ENCODE data around the gene MYO18B.

MYO18B gene

DNA sequence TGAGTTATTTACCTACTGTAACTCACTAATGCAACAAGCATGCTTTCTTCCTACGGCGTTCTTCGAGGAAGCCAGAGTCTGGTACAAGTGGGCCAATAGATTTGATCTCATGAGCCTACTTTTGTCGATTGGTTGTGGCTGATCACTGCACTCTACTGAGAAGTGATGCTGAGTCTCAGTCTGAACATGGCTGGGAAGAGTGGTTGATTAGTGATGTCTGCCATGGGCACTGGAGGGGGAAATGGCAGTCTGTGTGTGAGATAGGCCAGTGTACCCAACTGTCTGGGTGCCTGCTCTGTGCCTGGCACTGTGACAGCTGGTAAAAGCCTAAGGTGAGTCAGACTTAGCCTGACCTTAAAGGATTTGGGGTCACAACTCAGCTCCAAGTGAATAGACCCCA is 28.3 kb downstream of the MYO18B start:
- H3K27me3 ChIP-seq (ENCODE audit: insufficient read depth, poor library complexity, severe bottlenecking): no peaks in the 10 kb centered on the region
- no peak overlapping the region for H3K27ac ChIP-seq (replicated peaks)
- DNase-seq (ENCODE audit: low read depth in 1 of 2, low spot score in 1 of 2): no peak
- no peak overlapping the region for H3K4me3 ChIP-seq (replicated peaks; ENCODE audit: insufficient read depth, low read length)
- TF ChIP-seq GABPA (IDR thresholded peaks at IDR 0.05; ENCODE audit: low read depth) (no peak), POLR2AphosphoS5 (IDR thresholded peaks at IDR 0.05; ENCODE audit: low read depth) (no peak), SPI1 (IDR thresholded peaks at IDR 0.05; ENCODE audit: borderline replicate concordance, low read depth) (no peak)
- TF ChIP-seq, protein P1, sequence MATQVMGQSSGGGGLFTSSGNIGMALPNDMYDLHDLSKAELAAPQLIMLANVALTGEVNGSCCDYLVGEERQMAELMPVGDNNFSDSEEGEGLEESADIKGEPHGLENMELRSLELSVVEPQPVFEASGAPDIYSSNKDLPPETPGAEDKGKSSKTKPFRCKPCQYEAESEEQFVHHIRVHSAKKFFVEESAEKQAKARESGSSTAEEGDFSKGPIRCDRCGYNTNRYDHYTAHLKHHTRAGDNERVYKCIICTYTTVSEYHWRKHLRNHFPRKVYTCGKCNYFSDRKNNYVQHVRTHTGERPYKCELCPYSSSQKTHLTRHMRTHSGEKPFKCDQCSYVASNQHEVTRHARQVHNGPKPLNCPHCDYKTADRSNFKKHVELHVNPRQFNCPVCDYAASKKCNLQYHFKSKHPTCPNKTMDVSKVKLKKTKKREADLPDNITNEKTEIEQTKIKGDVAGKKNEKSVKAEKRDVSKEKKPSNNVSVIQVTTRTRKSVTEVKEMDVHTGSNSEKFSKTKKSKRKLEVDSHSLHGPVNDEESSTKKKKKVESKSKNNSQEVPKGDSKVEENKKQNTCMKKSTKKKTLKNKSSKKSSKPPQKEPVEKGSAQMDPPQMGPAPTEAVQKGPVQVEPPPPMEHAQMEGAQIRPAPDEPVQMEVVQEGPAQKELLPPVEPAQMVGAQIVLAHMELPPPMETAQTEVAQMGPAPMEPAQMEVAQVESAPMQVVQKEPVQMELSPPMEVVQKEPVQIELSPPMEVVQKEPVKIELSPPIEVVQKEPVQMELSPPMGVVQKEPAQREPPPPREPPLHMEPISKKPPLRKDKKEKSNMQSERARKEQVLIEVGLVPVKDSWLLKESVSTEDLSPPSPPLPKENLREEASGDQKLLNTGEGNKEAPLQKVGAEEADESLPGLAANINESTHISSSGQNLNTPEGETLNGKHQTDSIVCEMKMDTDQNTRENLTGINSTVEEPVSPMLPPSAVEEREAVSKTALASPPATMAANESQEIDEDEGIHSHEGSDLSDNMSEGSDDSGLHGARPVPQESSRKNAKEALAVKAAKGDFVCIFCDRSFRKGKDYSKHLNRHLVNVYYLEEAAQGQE (IDR thresholded peaks at IDR 0.05; ENCODE audit: insufficient replicate concordance, low read depth): no peak
- TF ChIP-seq, protein P2, sequence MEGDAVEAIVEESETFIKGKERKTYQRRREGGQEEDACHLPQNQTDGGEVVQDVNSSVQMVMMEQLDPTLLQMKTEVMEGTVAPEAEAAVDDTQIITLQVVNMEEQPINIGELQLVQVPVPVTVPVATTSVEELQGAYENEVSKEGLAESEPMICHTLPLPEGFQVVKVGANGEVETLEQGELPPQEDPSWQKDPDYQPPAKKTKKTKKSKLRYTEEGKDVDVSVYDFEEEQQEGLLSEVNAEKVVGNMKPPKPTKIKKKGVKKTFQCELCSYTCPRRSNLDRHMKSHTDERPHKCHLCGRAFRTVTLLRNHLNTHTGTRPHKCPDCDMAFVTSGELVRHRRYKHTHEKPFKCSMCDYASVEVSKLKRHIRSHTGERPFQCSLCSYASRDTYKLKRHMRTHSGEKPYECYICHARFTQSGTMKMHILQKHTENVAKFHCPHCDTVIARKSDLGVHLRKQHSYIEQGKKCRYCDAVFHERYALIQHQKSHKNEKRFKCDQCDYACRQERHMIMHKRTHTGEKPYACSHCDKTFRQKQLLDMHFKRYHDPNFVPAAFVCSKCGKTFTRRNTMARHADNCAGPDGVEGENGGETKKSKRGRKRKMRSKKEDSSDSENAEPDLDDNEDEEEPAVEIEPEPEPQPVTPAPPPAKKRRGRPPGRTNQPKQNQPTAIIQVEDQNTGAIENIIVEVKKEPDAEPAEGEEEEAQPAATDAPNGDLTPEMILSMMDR (IDR thresholded peaks at IDR 0.05; ENCODE audit: insufficient read depth, low read length): no peak

DNA sequence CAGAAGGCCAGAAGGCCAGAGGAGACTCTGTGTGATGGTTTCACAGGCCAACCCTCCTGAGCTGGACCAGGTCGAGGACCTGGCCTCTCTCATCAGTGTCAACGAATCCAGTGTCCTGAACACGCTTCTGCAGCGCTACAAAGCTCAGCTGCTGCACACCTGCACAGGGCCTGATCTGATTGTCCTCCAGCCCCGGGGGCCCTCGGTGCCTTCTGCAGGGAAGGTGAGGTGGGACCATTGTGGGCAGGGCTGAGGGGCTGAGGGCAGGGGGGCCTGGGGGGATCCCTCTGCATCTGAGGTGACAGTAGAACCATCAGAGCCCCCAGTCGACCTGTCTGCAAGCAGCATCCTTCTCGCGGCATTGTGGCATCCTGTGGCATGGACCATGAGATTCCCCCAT is 30.3 kb downstream of the MYO18B start:
- TF ChIP-seq GABPA (IDR thresholded peaks at IDR 0.05; ENCODE audit: low read depth): no peak
- TF ChIP-seq SPI1 (IDR thresholded peaks at IDR 0.05; ENCODE audit: borderline replicate concordance, low read depth): no peak
- TF ChIP-seq, protein P1 (IDR thresholded peaks at IDR 0.05; ENCODE audit: insufficient replicate concordance, low read depth): no peak
- no peak overlapping the region for H3K27ac ChIP-seq (replicated peaks)
- DNase-seq (ENCODE audit: low read depth in 1 of 2, low spot score in 1 of 2): no peak
- H3K4me3 ChIP-seq (replicated peaks; ENCODE audit: insufficient read depth, low read length): no peak overlapping the region
- H3K27me3 ChIP-seq (ENCODE audit: insufficient read depth, poor library complexity, severe bottlenecking): no peaks in the 10 kb centered on the region

DNA sequence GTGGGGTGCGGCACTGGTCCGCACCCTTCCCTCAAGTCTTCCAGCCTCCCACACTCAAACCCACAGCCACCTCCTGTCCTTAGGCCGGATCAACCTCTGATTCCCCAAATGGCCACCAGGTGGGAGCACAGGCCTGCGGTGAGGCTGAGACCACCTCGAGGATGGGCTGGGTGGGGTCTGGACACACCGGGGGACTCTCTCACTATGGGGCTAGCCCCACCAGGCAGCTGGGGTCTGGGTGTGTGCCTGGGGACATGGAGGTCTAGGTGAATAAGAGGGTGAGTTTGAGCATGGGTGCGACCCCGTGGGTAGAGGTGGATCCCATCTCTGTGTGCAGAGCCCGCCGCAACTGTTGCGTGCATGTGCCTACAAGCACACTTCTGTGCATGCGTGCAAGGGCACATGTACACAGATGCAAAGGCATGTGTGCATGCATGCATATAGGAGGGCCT is 32.6 kb downstream of the MYO18B start:
- Histone ChIP-seq H3K27me3 (ENCODE audit: insufficient read depth, poor library complexity, severe bottlenecking) (no peaks in the 10 kb centered on the region), H3K4me3 (replicated peaks; ENCODE audit: insufficient read depth, low read length) (no peak overlapping the region), H3K27ac (replicated peaks) (no peak overlapping the region)
- no peak for DNase-seq (ENCODE audit: low read depth in 1 of 2, low spot score in 1 of 2)
- TF ChIP-seq SPI1 (IDR thresholded peaks at IDR 0.05; ENCODE audit: borderline replicate concordance, low read depth) (no peak), POLR2AphosphoS5 (IDR thresholded peaks at IDR 0.05; ENCODE audit: low read depth) (no peak), GABPA (IDR thresholded peaks at IDR 0.05; ENCODE audit: low read depth) (no peak)
- TF ChIP-seq, protein P2 (IDR thresholded peaks at IDR 0.05; ENCODE audit: insufficient read depth, low read length): no peak
- TF ChIP-seq, protein P1 (IDR thresholded peaks at IDR 0.05; ENCODE audit: insufficient replicate concordance, low read depth): no peak
